KMS-11 (cell line): ENCODE results near the gene ECI1.

Experiments used
- H2AFZ ChIP-seq: fragments of 200-600 bp; sonication (generic); 2 replicates; pipeline ENCODE4 v1.6.1; 2016; ENCODE audit warnings: antibody characterized with exemption, mixed run types, low read depth
- H3K27ac ChIP-seq: fragments of 200-600 bp; sonication (generic); 2 replicates; pipeline ENCODE4 v1.6.1; 2016; ENCODE audit warnings: mild to moderate bottlenecking, mixed run types
- H3K27me3 ChIP-seq: fragments of 200-600 bp; sonication (generic); 2 replicates; pipeline ENCODE4 v1.6.1; 2017; ENCODE audit warnings: mild to moderate bottlenecking, low read depth, mixed run types, moderate library complexity; ENCODE audit not compliant: insufficient read depth
- H3K36me3 ChIP-seq: fragments of 200-600 bp; sonication (generic); 2 replicates; pipeline ENCODE4 v1.6.1; 2017; ENCODE audit warnings: mild to moderate bottlenecking, mixed run types; ENCODE audit not compliant: insufficient read depth
- H3K4me1 ChIP-seq: fragments of 200-600 bp; sonication (generic); 2 replicates; pipeline ENCODE4 v1.6.1; 2016; ENCODE audit warnings: mild to moderate bottlenecking, low read depth, mixed run types; ENCODE audit not compliant: poor library complexity, severe bottlenecking
- H3K4me2 ChIP-seq: fragments of 200-600 bp; sonication (generic); 2 replicates; pipeline ENCODE4 v1.7.0; 2016; ENCODE audit warnings: mild to moderate bottlenecking, mixed run types
- H3K4me3 ChIP-seq: fragments of 200-600 bp; sonication (generic); IDR thresholded peaks from 2 replicates; pipeline ENCODE4 v1.6.1; 2017; ENCODE audit warnings: low read depth, low read length, mixed read lengths; ENCODE audit not compliant: insufficient read depth
- H3K79me2 ChIP-seq: fragments of 200-600 bp; sonication (generic); 2 replicates; pipeline ENCODE4 v1.6.1; 2016; ENCODE audit warnings: low read depth, mixed run types; ENCODE audit not compliant: insufficient read depth
- H3K9ac ChIP-seq: fragments of 200-600 bp; sonication (generic); 2 replicates; pipeline ENCODE4 v1.6.1; 2016; ENCODE audit warnings: mild to moderate bottlenecking, mixed run types
- H4K20me1 ChIP-seq: fragments of 200-600 bp; sonication (generic); 2 replicates; pipeline ENCODE4 v1.6.1; 2016; ENCODE audit warnings: mild to moderate bottlenecking, mixed run types; ENCODE audit not compliant: insufficient read depth
- TF ChIP-seq, protein P1 (sequence below): fragments of 200-600 bp; sonication (generic); conservative IDR thresholded peaks from 2 replicates; pipeline ENCODE4 v1.6.1; 2017; ENCODE audit warnings: low read depth, mild to moderate bottlenecking, antibody characterized with exemption, low read length, moderate library complexity, mixed read lengths

ECI1 gene

DNA sequence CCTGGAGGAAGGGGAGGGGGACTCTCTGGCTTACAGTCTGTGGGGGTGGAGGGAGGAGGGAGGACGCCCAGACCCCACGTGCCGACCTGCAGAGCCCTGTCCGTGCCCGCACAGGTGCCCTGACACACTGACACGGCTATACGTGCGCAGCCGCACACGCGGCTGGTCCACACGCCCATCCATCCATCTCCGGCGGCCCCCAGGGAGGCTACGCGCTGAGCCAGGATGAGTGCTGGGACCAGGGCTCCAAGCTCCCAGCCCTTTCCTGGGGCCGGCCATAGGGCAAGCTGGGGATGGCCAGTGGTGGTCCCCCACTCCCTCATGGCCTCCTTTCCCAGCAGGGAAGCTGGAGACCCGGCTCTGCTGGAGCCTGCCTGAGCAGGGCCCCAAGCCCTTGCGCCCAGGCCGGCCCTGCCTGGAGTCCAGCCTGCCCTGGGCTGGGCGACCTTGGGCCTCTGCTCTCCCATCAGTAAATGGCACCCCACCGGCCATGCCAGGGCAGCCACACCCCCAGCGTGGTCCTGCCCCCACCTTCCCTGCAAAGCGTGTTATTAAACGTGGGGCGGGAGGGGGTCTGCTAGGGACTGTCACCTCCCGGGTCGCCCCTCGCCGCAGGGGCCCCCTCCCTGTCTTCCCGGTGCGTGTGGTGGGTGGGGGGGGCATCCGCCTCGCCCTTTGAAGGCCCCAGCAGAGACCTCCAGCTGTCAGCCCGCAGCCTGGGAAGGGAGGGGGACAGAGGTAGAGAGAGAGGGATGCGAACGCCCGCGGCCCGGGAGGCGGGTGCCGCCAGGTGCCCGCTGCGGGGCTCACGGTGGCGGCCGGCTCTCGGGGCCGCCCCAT lies 55.8 kb downstream of the ECI1 start:
- Histone ChIP-seq H2AFZ (no peak overlapping the region), H3K9ac (no peak overlapping the region), H3K79me2 (no peaks in the 10 kb centered on the region), H3K4me1 (no peaks in the 10 kb centered on the region), H4K20me1 (no peaks in the 10 kb centered on the region), H3K4me2 (peak overlapping the region; percentile 29), H3K36me3 (no peaks in the 10 kb centered on the region), H3K27ac (no peak overlapping the region), H3K27me3 (peaks cover 79% of the 10 kb centered on the region), H3K4me3 (no peak overlapping the region)
- TF ChIP-seq, protein P1, sequence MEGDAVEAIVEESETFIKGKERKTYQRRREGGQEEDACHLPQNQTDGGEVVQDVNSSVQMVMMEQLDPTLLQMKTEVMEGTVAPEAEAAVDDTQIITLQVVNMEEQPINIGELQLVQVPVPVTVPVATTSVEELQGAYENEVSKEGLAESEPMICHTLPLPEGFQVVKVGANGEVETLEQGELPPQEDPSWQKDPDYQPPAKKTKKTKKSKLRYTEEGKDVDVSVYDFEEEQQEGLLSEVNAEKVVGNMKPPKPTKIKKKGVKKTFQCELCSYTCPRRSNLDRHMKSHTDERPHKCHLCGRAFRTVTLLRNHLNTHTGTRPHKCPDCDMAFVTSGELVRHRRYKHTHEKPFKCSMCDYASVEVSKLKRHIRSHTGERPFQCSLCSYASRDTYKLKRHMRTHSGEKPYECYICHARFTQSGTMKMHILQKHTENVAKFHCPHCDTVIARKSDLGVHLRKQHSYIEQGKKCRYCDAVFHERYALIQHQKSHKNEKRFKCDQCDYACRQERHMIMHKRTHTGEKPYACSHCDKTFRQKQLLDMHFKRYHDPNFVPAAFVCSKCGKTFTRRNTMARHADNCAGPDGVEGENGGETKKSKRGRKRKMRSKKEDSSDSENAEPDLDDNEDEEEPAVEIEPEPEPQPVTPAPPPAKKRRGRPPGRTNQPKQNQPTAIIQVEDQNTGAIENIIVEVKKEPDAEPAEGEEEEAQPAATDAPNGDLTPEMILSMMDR, result no peak

DNA sequence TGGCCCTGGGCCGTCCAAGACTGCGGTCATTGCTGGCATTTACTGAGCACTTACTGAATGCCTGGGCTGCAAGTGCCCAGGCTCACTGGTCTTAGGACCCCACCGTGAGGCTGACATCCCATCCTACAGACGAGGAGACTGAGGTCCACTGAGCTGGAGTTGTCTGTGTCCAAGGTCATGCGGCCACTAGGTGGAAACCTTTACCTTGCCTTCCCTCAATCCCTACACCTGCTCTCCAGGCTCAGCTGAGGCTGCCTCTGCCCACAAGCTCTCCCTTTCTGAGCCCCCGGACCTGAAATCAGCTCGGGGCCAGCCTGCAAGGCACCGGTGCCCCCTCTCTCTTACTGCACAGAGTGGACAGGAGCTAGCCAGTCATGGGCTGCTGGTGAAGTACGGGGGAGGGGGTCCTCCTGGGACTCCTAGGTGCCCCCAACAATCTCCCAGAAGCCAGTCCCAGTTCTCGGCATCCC lies 56.5 kb downstream of the ECI1 start:
- H3K79me2 ChIP-seq, result no peaks in the 10 kb centered on the region
- no peaks in the 10 kb centered on the region for H3K4me1 ChIP-seq
- no peak overlapping the region for H2AFZ ChIP-seq
- TF ChIP-seq, protein P1, result peak; percentile 58
- H3K27me3 ChIP-seq, result peaks cover 73% of the 10 kb centered on the region
- no peak overlapping the region for H3K4me2 ChIP-seq
- H3K27ac ChIP-seq, result no peak overlapping the region
- no peaks in the 10 kb centered on the region for H3K36me3 ChIP-seq
- no peaks in the 10 kb centered on the region for H4K20me1 ChIP-seq
- H3K4me3 ChIP-seq, result no peak overlapping the region
- no peak overlapping the region for H3K9ac ChIP-seq

DNA sequence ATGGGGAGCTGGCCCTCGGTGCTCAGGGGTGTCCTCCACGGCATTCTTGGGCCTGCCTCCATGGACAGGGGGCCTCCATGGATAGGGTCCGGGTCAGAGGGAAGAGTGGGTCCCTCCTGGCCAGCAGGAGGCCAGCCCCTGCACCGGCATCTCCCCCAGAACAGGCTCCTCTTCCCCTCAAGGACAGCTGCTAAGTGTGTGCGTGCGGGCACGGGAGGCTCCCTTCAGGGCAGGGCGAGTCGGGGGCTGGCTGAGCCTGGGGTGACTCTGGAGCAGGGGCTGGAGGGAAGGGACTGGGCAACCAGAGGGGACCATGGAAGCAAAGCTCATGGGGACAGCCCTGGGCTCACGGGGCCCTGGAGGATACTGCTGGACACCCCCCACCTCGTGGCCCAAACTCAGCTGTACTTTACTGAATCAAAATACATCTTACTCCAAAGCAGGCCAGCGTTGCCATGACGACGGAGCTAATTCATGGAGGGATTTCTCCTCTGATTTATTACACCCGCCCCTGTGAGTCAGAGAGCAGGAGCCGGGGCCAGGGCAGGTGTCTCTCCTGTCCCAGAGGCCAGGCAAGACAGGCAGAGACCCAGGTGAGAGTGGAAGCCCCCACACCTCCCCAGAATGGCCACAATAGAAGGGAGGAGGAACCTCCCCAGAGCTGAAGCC lies 57.1 kb downstream of the ECI1 start:
- Histone ChIP-seq H3K4me3 (no peak overlapping the region), H3K4me2 (no peak overlapping the region), H3K79me2 (no peaks in the 10 kb centered on the region), H3K27ac (no peak overlapping the region), H3K27me3 (peaks cover 67% of the 10 kb centered on the region), H3K9ac (no peak overlapping the region), H2AFZ (no peak overlapping the region), H3K36me3 (no peaks in the 10 kb centered on the region), H3K4me1 (no peaks in the 10 kb centered on the region), H4K20me1 (no peaks in the 10 kb centered on the region)
- TF ChIP-seq, protein P1, result no peak

DNA sequence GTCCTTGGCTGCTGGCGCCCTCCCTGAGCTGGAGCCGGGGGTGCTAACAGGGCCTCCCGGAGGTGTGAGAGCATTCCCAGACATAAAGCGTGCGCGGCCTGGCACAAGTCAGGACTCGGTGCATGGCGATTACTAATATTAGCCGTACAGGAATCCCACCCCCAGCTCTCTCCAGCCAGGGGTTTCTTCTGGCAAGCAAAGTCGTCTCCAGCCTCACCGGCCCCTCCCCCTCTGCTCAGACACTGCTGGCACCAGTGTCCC lies 60.0 kb downstream of the ECI1 start:
- no peaks in the 10 kb centered on the region for H3K4me1 ChIP-seq
- H3K36me3 ChIP-seq, result no peaks in the 10 kb centered on the region
- no peak overlapping the region for H3K4me2 ChIP-seq
- no peaks in the 10 kb centered on the region for H4K20me1 ChIP-seq
- no peak overlapping the region for H3K9ac ChIP-seq
- no peak overlapping the region for H3K27ac ChIP-seq
- no peak overlapping the region for H3K4me3 ChIP-seq
- peaks cover 47% of the 10 kb centered on the region for H3K27me3 ChIP-seq
- TF ChIP-seq, protein P1, result no peak
- no peaks in the 10 kb centered on the region for H3K79me2 ChIP-seq
- no peak overlapping the region for H2AFZ ChIP-seq
